Stomach smooth muscle (tissue), 2 donors: ENCODE data around the gene PGK2.

ENCODE experiments used
- H3K27ac ChIP-seq: one replicate; pipeline ENCODE4 v1.7.0; 2013; ENCODE audit warnings: mild to moderate bottlenecking, low read length, inconsistent platforms
- H3K27me3 ChIP-seq, 2 donors: one replicate each; pipeline ENCODE4 v1.7.0; 2013; ENCODE audit warnings: low read length in 2 of 2; ENCODE audit not compliant: insufficient read depth in 2 of 2, control insufficient read depth in 1 of 2
- H3K36me3 ChIP-seq, 2 donors: one replicate each; pipeline ENCODE4 v1.7.0; 2013; ENCODE audit warnings: low read length in 2 of 2; ENCODE audit not compliant: control insufficient read depth in 2 of 2, insufficient read depth in 2 of 2
- H3K4me1 ChIP-seq: one replicate; pipeline ENCODE4 v1.7.0; 2013; ENCODE audit warnings: low read length; ENCODE audit not compliant: control insufficient read depth, insufficient read depth
- H3K4me3 ChIP-seq, 2 donors: one replicate each; pipeline ENCODE4 v1.7.0; 2013; ENCODE audit warnings: low read length in 2 of 2
- H3K9ac ChIP-seq, 2 donors: one replicate each; pipeline ENCODE4 v1.7.0; 2013; ENCODE audit warnings: low read length in 2 of 2, mild to moderate bottlenecking in 1 of 2
- H3K9me3 ChIP-seq, 2 donors: one replicate each; pipeline ENCODE4 v1.7.0; 2013; ENCODE audit warnings: low read length in 2 of 2; ENCODE audit not compliant: control insufficient read depth in 2 of 2
- donor health status: healthy.
- donor health status: Pancreatic carcinoma.

The PGK2 gene

DNA sequence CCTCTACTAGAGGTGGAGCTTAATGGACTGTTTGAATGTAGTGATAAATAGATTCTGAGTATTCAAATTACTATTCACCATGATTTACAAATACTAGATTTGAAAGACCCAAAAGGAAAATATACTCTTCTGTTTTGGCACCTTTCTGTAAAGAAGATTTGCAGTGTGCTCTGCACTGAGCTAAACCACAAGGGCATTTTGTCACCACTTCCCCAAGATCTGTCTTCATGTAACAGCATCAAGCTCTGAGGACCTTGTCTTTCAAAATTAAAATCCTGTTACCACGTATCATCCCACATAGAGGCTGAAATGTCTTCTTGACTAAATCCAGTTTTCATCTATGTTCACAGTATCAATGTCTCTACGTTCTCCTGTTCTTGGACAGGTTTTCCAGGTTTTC, 3.3 kb upstream of the PGK2 start:
- H3K27ac ChIP-seq = no peak overlapping the region
- no peaks in the 10 kb centered on the region for H3K27me3 ChIP-seq
- H3K36me3 ChIP-seq = no peaks in the 10 kb centered on the region

DNA sequence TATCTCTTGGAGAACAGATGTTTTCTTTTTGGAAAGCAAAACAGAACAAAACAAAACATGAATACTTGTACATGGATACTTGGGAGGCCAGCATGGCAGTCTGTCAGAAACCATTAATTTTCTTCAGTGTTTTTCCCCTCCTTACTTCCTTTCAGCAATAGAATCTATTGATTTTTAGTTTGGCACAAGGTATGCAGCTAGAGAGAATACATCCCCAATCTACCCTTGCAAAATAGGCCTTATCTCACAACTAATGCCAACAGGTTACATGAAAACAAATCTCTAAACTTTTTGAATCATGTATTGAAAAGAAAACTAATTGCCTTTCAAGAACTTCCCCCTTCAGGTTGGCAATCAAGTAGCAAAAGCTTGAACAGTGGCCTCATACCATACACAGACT, 2.8 kb downstream of the PGK2 start:
- H3K9ac ChIP-seq = no peak overlapping the region
- H3K9me3 ChIP-seq = no peaks in the 10 kb centered on the region
- no peak overlapping the region for H3K4me3 ChIP-seq
- no peaks in the 10 kb centered on the region for H3K4me1 ChIP-seq
- no peaks in the 10 kb centered on the region for H3K27me3 ChIP-seq
- H3K36me3 ChIP-seq = no peaks in the 10 kb centered on the region
- no peak overlapping the region for H3K27ac ChIP-seq

More for the DNA sequence above, 3.3 kb upstream of the PGK2 start:
- Histone ChIP-seq H3K9ac (no peak overlapping the region), H3K4me3 (no peak overlapping the region), H3K4me1 (no peaks in the 10 kb centered on the region), H3K9me3 (no peaks in the 10 kb centered on the region)

DNA sequence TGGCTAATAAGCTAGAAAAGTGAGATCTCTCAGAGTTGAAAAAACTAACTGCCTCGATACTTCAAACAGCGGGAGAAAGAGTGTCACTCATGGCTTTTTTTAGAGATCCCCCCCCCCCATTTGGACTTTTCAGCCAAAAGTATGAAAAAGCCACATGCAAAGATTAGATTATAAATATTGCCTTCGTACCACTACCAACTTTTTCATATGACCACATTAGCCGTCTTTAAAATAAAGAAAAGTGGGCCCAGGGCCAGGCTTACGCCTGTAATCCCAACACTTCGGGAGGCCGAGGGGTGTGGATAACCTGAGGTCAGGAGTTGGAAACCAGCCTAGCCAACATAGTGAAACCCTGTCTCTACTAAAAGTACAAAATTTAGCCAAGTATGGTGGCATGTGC, 4.4 kb downstream of the PGK2 start:
- Histone ChIP-seq H3K4me1 (no peaks in the 10 kb centered on the region), H3K9ac (no peak overlapping the region), H3K4me3 (no peak overlapping the region), H3K9me3 (no peaks in the 10 kb centered on the region), H3K36me3 (no peaks in the 10 kb centered on the region), H3K27ac (no peak overlapping the region), H3K27me3 (no peaks in the 10 kb centered on the region)

DNA sequence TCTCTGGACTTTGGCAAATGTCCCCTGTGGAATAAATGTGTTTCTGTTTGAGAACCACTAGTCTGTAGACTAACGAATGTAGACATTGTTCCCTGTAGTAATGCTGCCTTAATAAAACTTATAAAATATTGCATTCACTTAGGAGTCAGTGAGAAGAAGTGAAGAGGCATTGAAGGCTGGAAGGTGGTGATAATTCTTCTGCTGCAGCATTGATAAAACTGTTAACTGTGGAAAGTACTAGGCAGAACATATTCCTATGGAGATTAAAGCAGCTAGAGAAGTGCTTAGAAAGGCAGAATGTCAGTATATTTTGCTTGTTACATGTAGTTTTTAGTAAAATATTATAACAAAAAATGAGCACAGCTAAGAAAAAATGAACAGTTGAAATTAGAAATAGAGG, 4.8 kb downstream of the PGK2 start:
- H3K9ac ChIP-seq = no peak overlapping the region
- H3K36me3 ChIP-seq = no peaks in the 10 kb centered on the region
- H3K4me1 ChIP-seq = no peaks in the 10 kb centered on the region
- no peaks in the 10 kb centered on the region for H3K27me3 ChIP-seq
- no peaks in the 10 kb centered on the region for H3K9me3 ChIP-seq
- no peak overlapping the region for H3K27ac ChIP-seq
- H3K4me3 ChIP-seq = no peak overlapping the region

DNA sequence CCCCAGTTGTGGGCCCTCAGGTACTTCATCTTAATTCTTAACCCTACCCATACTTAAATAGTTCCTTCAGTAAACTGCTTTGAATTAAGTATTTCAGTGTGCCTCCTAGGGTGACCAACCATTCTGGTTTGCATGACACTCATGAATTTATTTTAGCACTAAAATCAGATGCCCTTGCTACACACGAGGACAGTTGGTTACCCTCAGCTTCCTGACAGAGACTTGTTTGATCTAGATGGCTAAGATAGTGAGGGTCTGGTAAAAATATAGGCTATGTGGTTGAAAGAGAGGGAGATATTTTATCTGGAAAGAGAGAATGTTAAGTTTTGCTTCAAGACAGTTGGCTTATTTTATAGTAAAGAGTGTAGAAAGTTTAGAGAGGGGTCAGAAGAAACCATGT, 10.6 kb downstream of the PGK2 start:
- Histone ChIP-seq H3K4me1 (no peaks in the 10 kb centered on the region), H3K4me3 (no peak overlapping the region), H3K36me3 (no peaks in the 10 kb centered on the region), H3K27ac (no peak overlapping the region), H3K9ac (no peak overlapping the region), H3K9me3 (no peaks in the 10 kb centered on the region), H3K27me3 (no peaks in the 10 kb centered on the region)

DNA sequence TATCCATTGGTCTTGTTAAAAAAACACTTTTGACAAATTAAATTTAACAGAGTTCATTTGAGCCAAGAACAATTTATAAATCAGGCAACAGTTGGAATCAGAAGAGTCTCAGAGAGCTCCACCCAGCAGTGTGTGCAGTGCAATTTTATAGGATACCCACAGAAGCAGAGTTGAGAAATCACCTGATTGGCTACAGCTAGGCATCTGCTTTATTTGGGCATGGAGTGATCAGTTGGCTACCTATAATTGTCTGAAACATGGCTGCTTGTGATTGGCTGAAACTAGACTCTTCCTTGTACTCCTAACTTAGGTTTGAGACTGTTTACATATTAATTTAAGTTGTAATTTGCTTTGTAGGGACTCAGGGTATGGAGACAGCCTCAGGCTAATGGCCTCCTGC, 12.0 kb downstream of the PGK2 start:
- H3K4me1 ChIP-seq = no peaks in the 10 kb centered on the region
- no peaks in the 10 kb centered on the region for H3K9me3 ChIP-seq
- H3K9ac ChIP-seq = no peak overlapping the region
- no peak overlapping the region for H3K27ac ChIP-seq
- no peak overlapping the region for H3K4me3 ChIP-seq
- no peaks in the 10 kb centered on the region for H3K27me3 ChIP-seq
- no peaks in the 10 kb centered on the region for H3K36me3 ChIP-seq

DNA sequence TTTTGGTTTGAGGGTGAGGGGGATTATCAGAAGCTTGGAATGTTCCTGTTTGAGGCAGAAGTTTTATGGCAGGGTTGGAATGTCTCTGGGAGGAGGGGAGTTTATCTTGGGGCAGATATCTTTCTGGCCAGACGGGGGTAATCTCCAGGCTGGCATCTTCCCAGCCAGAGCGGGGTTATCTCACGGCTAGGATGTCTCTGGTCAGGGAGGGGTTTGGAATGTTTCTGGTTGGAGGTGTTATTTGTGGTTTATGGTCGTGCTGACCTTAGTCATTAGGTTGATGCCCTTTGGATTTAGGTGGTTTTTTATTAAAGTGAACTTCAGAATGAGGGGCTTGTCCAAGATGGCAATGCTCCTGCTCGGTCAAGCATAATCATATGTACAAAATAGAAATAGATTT, 14.8 kb downstream of the PGK2 start:
- H3K36me3 ChIP-seq = no peaks in the 10 kb centered on the region
- H3K9me3 ChIP-seq = no peaks in the 10 kb centered on the region
- no peak overlapping the region for H3K9ac ChIP-seq
- H3K27ac ChIP-seq = no peak overlapping the region
- H3K4me1 ChIP-seq = no peaks in the 10 kb centered on the region
- no peaks in the 10 kb centered on the region for H3K27me3 ChIP-seq
- H3K4me3 ChIP-seq = no peak overlapping the region

DNA sequence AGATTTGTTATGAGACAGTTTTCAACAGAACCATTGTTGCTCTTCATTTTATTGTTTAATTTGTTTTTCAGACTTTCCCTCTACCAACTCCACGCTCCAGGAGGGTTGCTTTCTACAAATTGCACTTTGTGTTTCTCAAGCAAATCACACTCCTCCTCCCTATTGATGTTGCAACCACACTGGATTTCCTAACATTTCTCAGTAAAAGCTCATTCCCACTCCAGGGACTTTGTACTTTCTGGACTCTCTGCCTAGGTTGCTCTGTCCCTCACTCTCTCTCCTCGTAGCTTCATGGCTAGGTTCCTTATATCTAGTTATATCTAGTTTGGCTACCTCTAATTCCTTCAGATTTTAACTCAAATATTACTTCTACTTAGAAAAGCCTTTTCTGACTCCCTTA, 20.3 kb downstream of the PGK2 start:
- H3K4me3 ChIP-seq = no peak overlapping the region
- no peaks in the 10 kb centered on the region for H3K9me3 ChIP-seq
- no peaks in the 10 kb centered on the region for H3K4me1 ChIP-seq
- H3K36me3 ChIP-seq = no peaks in the 10 kb centered on the region
- H3K9ac ChIP-seq = no peak overlapping the region
- H3K27ac ChIP-seq = no peak overlapping the region
- H3K27me3 ChIP-seq = no peaks in the 10 kb centered on the region

DNA sequence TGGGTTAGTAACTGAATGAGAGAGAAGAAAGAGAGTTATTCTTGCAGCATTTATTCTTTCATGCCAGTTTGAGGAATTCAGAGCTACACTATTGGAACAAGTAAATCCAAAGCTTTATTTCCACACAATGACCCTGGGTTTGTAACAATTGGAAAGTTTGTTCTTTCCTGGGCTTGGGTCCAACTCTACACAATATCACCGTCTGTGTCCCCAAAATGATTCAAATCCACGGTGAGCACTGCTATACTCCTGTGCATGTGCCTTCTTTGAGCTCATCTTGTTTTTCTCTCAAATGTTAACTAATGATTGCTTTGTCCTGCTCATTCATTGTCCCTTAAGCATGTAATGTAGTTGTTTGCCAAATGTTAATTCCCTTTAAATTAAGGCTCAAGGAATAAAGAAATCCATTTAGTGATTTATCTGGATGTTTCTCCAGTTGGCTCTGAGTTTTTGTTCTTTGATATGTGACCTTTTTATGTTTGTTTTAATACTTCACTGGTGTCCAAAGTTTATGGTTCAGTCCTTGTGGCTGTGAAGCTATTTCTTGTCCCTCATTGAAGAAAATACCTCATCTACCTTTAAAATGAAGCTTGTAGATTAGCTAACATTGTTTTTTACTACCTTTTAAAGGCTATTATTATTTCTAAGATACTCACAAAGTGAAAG, 22.4 kb downstream of the PGK2 start:
- Histone ChIP-seq H3K27me3 (no peaks in the 10 kb centered on the region), H3K9ac (no peak overlapping the region), H3K36me3 (no peaks in the 10 kb centered on the region), H3K4me3 (no peak overlapping the region), H3K4me1 (no peaks in the 10 kb centered on the region), H3K9me3 (no peaks in the 10 kb centered on the region), H3K27ac (no peak overlapping the region)

DNA sequence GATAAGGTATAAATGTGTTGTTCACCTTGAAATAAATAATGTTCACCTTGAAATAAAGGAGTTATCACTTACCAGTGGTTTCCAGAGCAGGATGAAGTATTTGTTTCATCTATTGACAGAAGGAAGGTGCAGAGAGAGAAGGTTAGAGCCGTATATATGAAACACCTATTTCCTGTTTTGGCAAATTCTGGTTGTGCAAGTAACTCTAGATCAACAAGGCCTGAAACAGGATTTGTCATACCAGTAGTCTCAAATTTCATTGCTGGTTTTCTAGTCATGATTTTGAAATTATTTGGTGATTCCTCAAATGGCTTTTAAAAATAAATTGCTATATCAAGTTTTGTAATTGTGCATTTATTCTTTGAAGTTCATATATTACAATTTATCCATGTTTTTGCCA, 42.8 kb downstream of the PGK2 start, which contains the start of gene CRISP3:
Gene CRISP3, minus strand, starts transcription at position 130 of the 400 bp plus-strand sequence. Its CDS starts 21 bp downstream, at position 109.
- no peaks in the 10 kb centered on the region for H3K27me3 ChIP-seq
- no peaks in the 10 kb centered on the region for H3K36me3 ChIP-seq
- H3K27ac ChIP-seq = no peak within 1 kb of the TSS
- no peaks in the 10 kb centered on the region for H3K9me3 ChIP-seq
- no peak within 1 kb of the TSS for H3K4me3 ChIP-seq
- no peaks in the 10 kb centered on the region for H3K4me1 ChIP-seq
- H3K9ac ChIP-seq = no peak within 1 kb of the TSS

DNA sequence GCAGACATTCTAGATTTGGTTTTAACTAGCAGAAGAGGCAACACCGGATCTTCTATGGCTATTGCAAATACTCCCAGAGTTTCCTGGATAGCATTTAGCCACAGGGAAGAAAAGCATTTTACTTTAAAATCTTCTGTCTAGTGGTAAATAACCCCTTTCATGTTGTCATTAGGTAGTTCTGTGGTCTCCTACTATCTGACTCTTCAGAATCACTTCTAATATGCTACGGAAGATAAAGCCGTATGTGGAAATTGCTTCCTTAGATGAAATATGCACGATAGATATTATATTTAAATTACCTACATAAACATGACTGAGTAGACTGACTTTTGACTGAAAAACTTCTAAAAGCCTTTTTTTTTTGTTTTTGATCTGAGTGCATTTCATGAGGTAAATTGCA, 43.7 kb downstream of the PGK2 start:
- Histone ChIP-seq H3K4me1 (no peaks in the 10 kb centered on the region), H3K9me3 (no peaks in the 10 kb centered on the region), H3K27ac (no peak overlapping the region), H3K4me3 (no peak overlapping the region), H3K36me3 (no peaks in the 10 kb centered on the region), H3K27me3 (no peaks in the 10 kb centered on the region), H3K9ac (no peak overlapping the region)
